D721Med (cell line): ENCODE results near the gene NFIA.

Source experiments
- DNase-seq: peaks from one replicate; pipeline ENCODE4 v3.0.0; 2011; ENCODE audit warnings: low spot score; ENCODE audit not compliant: insufficient read length
- FAIRE-seq: peaks from 2 replicates; lab custom pipeline; 2011; peaks lifted over from hg19 to GRCh38; lab: Jason Lieb, UNC
- CTCF ChIP-seq: IDR thresholded peaks from 2 replicates; pipeline ENCODE4 v1.5.1; 2012; ENCODE audit warnings: mild to moderate bottlenecking, control low read depth; ENCODE audit not compliant: insufficient read depth; ENCODE audit errors: missing control alignments

NFIA gene

GRCh38 chr1:61169634-61170033, 87.3 kb downstream of the NFIA start:
- DNase-seq (no peak), FAIRE-seq (no peak)
- TF ChIP-seq CTCF = no peak

GRCh38 chr1:61170328-61171238, 88.2 kb downstream of the NFIA start:
- no peak for DNase-seq
- FAIRE-seq = no peak
- TF ChIP-seq CTCF = no peak

- no peak for TF ChIP-seq CTCF
- DNase-seq (no peak), FAIRE-seq (no peak)
These were observed 89.0 kb downstream of the NFIA start for GRCh38 chr1:61171346-61171745.

- DNase-seq (no peak), FAIRE-seq (no peak)
- TF ChIP-seq CTCF = no peak
These were observed 89.6 kb downstream of the NFIA start for GRCh38 chr1:61171974-61172373.

- FAIRE-seq (no peak), DNase-seq (no peak)
- no peak for TF ChIP-seq CTCF
These were observed 90.8 kb downstream of the NFIA start for GRCh38 chr1:61173118-61173517.

GRCh38 chr1:61174060-61174795, 91.9 kb downstream of the NFIA start:
- FAIRE-seq (no peak), DNase-seq (no peak)
- no peak for TF ChIP-seq CTCF
